GM11168 (cell line): ENCODE measurements around the gene ADCY7.

Source experiments
- in situ Hi-C: fragments of 300-500 bp; cut with MboI; formaldehyde crosslinking; loops from one replicate; pipeline ENCODE4 v1.12.0; 2022; ENCODE audit warnings: low sequenced_read_pairs; ENCODE audit not compliant: unreplicated experiment

The ADCY7 gene

DNA sequence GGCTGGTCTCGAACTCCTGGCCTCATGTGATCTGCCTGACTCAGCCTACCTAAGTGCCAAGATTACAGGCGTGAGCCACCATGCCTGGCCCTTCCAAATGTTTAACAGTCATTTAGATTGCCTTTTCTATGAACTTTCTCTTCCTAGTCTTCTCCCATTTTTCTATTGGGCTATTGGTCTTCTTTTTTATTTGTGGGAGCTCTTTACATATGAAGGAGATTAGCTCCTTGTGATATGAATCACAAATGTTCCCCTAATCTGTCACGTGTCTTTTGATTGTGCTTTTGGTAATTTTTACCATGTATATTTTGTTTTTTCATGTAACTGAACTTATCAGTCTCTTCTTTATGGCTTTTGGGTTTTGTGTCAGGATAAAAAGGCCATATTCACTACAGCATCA, 11.9 kb downstream of the ADCY7 start:
- in situ Hi-C loops, result no loop called here

DNA sequence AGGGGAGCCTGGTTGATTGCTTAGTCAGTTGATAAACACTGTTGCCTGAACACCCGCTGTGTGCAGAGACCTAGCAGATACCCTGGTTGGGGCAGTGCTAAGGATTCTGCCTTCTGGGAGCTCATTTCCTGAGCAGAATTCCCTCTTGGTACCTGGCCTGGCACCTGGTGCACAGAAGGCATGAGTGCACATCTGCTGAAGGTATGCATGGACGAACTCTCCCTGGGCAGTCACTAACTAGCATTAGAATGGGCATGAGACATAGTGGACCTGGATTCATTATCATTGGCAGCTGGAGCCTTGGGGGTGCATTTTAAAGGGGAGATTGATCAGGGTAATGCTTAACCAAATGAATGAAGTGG, 13.1 kb downstream of the ADCY7 start:
- in situ Hi-C loops, result no loop called here

DNA sequence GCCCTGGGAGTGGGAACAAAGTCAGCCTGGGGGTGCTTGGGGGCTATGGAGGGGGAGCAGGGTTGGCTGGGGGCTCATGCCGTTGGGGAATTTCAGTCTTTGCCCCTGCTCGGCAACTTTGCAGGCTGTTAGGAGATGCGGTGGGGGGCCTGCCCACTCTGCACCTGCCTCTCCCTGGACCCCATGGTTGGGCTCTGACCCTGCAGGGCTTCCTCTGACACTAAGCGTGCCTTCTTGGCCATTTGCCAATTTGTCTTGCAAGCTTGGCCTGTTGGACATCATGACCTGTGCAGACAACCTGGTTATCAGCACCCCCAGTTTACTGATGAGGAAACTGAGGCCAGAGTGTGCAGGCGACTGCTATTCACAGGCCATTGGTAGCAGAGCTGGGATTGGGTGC, 14.6 kb downstream of the ADCY7 start:
- in situ Hi-C loops, result no loop called here

DNA sequence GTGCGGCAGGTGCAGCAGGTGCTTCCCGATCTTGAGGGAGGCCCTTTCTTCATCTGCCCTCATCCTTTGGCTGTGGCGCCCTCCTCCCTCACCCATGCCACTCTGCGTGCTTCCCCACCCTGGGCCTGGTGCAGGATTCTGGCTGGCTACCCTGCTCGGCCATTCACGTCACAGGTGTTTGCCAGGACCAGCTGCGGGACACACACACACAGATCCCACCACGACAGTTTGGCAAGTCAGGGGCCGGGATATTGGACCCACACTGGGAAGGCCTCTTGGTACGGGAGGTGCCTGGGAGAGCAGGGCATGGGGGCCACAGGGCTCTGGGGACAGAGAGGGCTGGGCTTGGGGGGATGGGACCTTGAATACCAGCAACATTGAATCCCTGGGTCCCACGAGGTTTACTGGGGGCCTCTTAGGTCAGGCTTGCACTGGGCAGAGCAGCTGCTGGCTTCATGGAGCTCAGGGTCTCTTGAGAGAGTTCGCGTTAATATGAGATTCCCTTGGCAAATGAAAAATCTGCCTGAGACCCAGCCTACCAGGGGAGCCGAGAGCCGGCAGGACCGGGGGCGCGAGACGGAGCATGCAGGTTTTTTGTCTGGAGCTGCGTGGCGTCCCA, 15.1 kb downstream of the ADCY7 start:
- in situ Hi-C loops, result no loop called here

DNA sequence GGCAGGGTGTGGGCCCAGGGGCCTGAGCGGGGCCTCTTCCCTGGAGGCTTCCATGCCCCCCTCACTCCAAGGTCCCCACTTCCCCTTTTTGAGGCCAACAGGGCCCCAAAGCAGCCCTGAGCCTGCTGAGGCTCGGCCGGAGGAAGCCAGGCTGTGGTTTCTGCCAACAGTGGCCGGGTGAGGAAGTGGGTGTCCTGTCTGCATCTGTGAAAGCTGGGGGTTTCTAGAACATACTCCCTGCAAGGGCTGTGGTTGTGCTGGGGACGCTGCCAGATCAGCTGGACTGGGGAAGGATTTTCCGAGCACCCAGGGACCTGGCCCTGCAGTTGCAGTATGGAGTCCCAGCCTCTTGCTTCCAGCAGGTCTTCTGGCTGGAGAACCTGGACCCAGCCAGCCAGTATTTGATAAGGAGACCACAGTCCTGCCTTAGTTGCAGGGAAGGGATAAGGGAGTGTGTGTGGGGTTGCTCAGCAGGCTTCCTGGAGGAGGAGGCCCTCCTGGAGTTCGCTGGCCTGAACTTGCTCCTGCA, 15.7 kb downstream of the ADCY7 start:
- in situ Hi-C loops, result no loop called here

DNA sequence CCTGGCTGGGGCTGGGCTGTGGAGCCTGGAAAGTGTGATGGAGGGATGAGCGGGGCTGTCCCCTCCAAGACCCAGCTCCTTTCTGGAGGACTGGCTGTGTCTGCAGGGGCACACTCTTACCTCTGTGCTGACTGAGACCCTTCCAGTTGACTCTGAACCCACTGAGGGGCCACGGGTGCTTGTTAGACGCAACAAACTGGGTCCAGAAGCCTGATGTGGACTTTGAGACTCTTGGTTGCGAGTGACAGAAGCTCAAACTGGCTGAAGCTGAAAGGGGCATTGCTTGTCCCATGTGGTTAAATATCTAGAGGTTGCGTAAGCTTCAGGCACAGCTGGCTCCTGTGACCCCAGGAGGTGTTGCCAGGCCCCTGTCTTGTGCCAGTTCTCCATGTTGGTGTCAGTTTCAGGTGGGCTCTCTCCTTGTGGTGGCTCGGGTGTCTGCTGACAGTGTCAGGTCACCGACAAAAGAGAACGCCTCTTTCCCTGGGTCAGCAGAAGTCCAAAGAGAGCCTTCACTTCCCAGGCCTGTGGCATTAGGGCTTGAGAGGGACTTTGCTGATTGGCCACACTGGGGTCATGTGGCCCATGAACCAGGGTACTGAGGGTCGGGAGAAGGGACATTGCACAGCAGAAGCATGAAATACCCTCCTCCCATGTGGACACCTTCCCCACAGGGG, 16.7 kb downstream of the ADCY7 start:
- in situ Hi-C loops, result no loop called here

DNA sequence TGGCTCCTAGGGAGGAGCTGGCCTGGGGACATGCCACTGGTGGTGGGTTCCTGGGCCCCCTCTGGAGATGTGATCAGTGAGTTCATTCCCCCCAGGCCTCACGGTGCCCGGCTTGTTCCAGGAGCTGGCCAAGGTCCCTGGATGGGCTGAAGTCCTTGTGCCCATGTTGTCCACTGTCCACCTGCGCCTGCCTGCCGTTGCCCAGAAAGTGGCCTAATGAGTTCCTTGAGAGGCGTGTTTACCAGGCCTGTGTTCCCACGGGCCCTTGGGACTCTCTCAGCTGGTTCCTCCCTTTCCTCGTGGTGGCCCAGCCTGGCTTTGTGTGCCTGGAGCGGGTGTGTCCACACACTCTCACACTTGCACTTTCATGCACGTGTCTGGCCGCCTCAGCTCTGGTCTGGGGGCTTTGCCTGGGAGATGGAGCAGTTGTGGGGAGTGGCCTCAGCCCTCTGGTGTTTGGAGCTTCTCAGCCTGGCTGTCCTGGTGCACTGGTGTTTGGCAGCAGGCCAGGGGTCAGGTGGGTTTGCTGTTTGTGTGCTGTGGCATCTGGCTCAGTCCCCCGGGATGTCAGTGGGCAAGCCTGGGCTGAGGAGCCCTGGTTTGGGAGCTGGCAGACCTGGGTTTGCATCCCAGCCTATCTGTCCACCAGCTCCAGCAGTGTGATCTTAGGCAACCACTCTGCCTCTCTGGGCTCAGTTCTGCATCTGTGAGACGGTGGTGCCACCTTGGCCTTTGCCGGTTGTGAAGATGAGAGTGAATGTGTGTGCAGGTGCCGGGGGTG, 18.0 kb downstream of the ADCY7 start:
- in situ Hi-C loops, result no loop called here

DNA sequence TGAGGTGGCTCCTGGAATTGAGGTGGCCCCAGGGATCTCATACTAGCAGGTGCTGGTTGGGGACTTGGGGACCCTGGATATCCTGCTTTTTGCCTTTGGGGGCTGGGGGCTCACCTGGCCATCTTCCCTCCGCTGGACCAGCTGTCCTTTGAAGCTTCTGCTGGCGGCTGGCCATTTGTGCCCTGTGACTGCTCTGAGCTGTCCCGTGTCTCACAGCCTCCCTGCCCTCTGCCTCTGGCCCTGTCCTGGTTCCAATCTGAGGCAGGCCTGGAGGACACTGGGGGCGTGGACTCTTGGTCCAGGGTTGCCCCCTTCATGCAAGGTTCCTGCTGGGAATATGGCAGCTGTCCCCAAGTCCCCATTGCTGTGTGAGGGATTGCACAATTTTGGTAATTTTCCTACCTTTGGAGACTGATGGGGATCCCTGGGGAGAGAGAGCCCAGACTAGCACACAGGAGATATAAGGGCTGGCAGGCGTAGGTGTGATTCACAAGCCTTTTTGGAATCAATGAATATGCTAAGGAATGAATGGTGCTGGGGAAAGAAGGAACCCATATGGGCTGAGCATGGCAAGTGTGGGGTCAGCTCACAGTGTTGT, 19.2 kb downstream of the ADCY7 start:
- in situ Hi-C loops, result no loop called here

DNA sequence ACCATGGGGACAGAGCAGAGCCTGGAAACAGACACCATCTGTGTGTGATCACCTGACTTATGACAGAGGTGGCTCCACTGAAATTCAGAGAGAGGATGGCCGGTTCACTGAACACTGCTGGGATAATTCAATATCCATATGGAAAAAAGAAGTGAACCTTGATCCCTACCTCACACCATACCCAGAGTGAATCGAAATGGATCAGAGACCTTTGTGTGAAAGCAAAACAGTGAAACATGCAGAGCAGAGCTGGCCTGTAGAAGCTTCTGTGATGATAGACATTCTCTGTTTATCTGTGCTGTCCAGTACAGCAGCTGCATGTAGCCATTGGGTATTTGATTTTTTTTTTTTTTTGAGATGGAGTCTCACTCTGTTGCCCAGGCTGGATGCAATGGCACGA, 20.3 kb downstream of the ADCY7 start:
- in situ Hi-C loops, result no loop called here

DNA sequence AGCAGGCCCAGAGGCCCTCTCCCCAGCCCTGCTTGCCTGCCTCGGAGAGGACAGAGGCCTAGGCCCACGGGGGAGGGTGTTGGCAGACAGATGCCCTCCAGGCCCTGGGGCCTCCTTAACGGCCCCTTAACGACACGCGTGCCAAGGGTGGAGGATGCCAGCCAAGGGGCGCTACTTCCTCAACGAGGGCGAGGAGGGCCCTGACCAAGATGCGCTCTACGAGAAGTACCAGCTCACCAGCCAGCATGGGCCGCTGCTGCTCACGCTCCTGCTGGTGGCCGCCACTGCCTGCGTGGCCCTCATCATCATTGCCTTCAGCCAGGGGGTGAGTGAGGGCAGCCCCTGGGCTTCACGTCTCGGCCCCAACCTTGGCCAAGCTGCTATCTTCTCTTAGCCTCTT, 21.7 kb downstream of the ADCY7 start:
- in situ Hi-C loops, result no loop called here

DNA sequence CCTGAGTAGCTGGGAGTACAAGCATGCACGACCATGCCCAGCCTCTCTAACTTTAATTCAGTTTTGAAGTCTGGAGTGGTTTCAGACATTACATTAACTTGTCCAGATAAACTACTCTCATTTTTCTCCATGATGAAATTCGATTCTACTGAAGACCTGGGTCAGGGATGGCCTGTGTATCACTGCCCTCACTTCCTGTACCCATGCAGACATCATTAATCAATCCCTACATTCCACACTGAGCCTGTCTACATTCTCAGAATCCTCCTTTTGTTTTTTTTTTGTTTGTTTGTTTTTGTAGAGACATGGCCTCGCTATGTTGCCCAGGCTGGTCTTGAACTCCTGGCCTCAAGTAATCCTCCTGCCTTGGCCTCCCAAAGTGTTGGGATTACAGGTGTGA, 22.6 kb downstream of the ADCY7 start:
- in situ Hi-C loops, result no loop called here

DNA sequence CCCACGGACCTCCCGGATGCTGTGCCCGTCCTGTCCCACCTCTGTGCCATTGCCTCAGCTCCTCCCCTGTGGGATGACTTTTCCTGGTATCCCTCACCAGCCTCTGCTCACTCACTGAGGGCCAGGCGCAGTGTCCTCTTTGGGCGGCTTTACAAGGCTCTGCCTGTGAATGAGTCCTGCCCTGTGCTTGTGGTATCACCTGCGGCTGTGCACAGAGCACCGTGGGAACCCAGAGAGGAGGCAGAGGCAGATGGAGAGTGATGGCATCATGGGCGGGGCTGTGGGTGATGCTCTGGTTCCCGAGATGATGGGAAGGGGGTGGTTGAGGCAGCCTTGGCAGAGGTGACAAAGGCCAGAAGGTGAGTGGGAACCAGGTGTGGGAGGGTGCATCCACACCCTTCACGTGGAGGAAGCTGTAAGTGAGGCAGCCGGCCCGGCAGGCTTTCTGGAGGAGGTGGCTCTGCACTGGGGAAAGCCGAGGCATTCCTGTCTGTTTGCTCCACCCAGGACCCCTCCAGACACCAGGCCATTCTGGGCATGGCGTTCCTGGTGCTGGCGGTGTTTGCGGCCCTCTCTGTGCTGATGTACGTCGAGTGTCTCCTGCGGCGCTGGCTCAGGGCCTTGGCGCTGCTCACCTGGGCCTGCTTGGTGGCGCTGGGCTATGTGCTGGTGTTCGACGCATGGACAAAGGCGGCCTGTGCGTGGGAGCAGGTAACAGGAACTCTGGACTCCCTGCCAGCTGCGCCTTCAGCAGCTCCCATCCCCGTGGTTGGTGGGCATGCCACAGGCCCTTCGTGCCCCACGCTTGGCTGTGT, 23.8 kb downstream of the ADCY7 start:
- in situ Hi-C loops, result no loop called here

DNA sequence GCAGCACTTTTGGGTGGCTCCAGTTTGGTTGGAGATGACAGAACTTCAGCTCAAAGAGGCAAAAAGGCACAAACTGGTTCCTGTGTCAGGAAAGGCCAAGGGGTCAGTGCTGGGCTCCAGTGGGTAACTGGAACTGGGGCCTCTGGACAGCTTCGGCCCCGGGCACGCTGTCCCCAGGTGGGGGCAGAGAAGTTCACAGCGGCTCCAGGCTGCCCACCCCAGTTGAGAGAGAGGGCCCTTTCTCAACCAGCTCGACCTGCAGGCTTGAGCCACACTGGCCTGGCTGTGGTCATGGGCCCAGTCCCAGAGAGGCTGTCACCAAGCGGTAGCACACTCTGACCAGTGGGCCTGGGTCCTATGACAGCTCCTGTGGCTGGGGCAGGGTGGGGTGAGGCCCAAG, 24.5 kb downstream of the ADCY7 start:
- in situ Hi-C loops, result no loop called here

DNA sequence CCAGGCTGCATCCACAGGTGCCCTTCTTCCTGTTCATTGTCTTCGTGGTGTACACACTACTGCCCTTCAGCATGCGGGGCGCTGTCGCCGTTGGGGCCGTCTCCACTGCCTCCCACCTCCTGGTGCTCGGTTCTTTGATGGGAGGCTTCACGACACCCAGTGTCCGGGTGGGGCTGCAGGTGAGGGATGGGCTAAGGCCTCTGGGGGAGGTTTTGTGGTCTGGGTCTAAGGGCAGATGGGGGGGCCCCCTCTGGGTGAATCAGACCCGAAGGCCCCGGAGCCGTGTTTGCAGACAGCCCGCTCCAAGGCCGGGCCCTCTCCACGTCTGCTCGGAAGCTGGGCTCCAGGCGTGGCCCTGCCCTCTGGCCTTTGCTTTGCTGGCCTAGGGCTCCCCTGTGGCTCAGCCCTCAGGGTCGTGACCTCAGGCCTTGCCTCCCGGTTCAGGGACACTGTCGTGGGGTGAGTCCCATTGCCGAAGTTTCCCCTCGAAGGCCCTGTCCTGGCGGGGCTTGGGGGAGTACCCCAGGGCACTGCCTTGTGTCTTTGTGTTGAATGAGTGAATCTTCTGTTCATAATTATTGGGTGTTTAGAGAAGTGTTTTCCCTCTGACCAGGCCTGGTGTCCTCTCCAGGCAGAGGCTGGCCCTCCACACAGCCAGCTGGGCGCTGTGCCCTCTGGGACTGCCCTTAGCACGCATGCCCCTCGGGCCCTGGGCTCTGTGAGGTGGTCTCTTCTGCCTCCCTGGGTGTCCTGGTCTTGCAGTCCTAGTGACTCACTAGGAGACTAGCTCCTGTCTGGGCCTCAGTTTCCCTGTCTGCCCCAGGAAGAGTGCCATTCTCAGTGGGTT, 25.6 kb downstream of the ADCY7 start:
- in situ Hi-C loops, result no loop called here

DNA sequence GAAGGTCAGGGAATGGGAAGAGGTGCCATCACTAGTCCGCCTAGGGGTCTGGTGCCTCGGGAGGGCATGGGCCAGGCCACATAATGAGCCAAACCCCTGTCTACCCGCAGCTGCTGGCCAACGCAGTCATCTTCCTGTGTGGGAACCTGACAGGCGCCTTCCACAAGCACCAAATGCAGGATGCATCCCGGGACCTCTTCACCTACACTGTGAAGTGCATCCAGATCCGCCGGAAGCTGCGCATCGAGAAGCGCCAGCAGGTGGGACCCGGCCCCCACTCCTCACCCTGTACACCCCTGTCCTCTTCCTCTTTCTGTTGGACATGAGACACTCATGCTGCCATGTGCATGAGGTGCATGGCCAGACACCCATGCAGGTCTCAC, 26.2 kb downstream of the ADCY7 start:
- in situ Hi-C loops, result no loop called here

DNA sequence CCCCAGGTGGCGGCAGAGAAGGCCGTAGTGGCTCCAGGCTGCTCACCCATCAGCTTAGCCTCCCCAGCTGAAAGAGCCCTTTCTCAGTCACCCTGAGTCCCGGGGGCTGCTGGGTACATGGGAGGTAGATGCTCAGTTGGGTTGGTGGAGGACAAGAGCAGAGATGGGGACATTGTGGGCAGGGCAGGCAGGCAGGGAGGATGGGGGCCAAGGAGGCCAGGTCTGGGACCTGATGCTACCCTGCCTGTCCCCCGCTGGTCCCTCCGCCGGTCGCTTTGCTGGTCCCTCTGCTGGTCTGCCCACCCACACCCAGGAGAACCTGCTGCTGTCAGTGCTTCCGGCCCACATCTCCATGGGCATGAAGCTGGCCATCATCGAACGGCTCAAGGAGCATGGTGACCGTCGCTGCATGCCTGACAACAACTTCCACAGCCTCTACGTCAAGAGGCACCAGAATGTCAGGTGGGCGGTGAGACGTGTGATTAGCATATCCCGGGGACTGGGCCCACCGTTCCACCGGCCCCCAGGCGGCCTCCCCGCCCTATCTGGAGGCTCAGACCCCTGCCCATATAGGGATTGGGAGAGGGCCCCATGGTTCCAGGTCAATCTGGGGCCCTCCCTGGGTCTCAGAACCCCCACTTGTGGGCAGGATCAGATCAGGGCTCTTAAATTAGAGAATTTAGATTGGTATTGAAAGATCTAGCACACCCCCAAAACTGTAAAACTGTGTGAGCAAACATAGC, 26.9 kb downstream of the ADCY7 start:
- in situ Hi-C loops, result no loop called here

DNA sequence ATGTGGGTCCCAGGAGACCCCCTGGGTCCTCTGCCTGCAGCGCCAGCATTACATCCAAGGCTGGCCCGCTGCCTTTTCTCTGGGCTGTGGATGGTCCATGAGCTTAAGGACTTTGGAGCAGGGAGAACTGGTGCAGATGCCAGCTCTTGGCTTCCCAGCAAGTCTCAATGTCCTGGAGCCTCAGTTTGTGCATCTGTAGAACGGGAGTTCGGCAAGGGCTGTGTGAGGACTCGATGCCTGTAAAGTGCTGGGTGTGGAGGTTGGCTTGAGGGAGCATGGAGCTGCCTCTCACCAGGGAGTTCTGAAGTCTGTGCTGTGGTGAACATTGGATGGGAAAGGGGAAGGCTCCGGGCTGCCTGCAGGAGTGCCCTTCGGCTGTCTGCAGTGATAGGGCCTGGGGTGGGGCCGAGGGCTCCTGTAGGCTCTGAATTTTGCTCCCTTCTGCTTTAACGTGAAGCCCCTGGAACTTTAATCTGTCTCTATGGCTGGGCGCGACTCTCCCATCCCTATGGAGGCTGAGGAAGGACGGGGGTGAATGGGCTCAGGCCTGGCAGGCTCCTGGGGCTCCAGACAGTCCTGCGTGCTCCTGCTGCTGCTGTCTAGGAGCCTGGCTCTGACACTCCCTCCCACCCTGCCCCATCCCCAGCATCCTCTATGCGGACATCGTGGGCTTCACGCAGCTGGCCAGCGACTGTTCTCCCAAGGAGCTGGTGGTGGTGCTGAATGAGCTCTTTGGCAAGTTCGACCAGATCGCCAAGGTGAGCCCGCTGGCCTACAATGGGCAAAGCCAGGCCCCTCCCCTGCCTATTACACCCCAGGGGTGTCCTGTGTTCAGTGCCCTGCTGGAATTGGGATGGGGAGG, 27.9 kb downstream of the ADCY7 start:
- in situ Hi-C loops, result no loop called here

DNA sequence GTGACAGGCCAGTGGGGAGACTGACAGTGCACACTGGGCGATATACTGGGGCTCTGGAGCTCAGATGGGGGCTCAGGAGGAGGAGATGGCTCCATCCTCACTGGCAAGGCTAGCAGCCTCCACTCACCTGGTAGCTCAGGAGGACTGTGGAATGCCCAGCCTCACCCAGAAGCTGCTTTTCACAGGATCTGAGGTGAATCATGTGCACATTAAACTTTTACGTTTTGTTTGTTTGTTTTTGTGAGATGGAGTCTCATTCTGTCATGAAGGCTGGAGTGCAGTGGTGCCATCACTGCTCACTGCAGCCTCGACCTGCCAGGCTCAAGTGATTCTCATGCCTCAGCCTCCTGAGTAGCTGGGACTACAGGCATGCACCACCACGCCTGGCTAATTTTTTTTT, 28.6 kb downstream of the ADCY7 start:
- in situ Hi-C loops, result no loop called here
